ENCODE results near the gene PTGER3. TPM values are rescaled to one million over a fixed set of nuclear protein-coding genes. Genes with fewer than 3 reads are reported as not detected.
"Not testable (repeated sequence)": the region's sequence is repeated elsewhere in the genome, so short reads cannot be mapped to it uniquely, and the experiment has no call there.

The PTGER3 gene
- total RNA-seq, 2 donors from 2014 or later, result 15.6 to 23.1 TPM

GRCh38 chr1:71023515-71023914 is 24.1 kb downstream of the PTGER3 start:
- DNase-seq (ENCODE audit: low spot score), result no peak
- intact Hi-C loops (cut with DNase I), result no loop called here

GRCh38 chr1:71019233-71019969 is 28.2 kb downstream of the PTGER3 start:
- DNase-seq (ENCODE audit: low spot score), result no peak
- intact Hi-C loops (cut with DNase I), result no loop called here

- intact Hi-C loops (cut with DNase I), result no loop called here
- DNase-seq (ENCODE audit: low spot score), result no peak
These were observed 28.8 kb downstream of the PTGER3 start for GRCh38 chr1:71018791-71019190.

- intact Hi-C loops (cut with DNase I), result no loop called here
- no peak for DNase-seq (ENCODE audit: low spot score)
These were observed 31.9 kb downstream of the PTGER3 start for GRCh38 chr1:71015745-71016144.

- DNase-seq (ENCODE audit: low spot score), result no peak
- intact Hi-C loops (cut with DNase I), result no loop called here
These were observed 33.4 kb downstream of the PTGER3 start for GRCh38 chr1:71014178-71014579.

- intact Hi-C loops (cut with DNase I), result no loop called here
- no peak for DNase-seq (ENCODE audit: low spot score)
These were observed 44.7 kb downstream of the PTGER3 start for GRCh38 chr1:71002709-71003475.

- intact Hi-C loops (cut with DNase I), result loop anchor here in 1 of 2 donors (2.0 kb wide), 1 partner anchor 131 kb away; no protein-coding TSS in a partner anchor
- no peak for DNase-seq (ENCODE audit: low spot score)
These were observed 46.0 kb downstream of the PTGER3 start for GRCh38 chr1:71001624-71002023.

GRCh38 chr1:70997793-70998192 is 49.8 kb downstream of the PTGER3 start:
- no peak for DNase-seq (ENCODE audit: low spot score)
- intact Hi-C loops (cut with DNase I), result loop anchor here in 1 of 2 donors (2.0 kb wide), 1 partner anchor 45 kb away; no protein-coding TSS in a partner anchor

- no peak for DNase-seq (ENCODE audit: low spot score)
- intact Hi-C loops (cut with DNase I), result no loop called here
These were observed 52.8 kb downstream of the PTGER3 start for GRCh38 chr1:70994753-70995268.

- no peak for DNase-seq (ENCODE audit: low spot score)
- intact Hi-C loops (cut with DNase I), result no loop called here
These were observed 53.8 kb downstream of the PTGER3 start for GRCh38 chr1:70993798-70994197.

- intact Hi-C loops (cut with DNase I), result no loop called here
- no peak for DNase-seq (ENCODE audit: low spot score)
These were observed 55.1 kb downstream of the PTGER3 start for GRCh38 chr1:70992521-70992920.

- intact Hi-C loops (cut with DNase I), result no loop called here
- no peak for DNase-seq (ENCODE audit: low spot score)
These were observed 57.0 kb downstream of the PTGER3 start for GRCh38 chr1:70990469-70991253.

- intact Hi-C loops (cut with DNase I), result no loop called here
- DNase-seq (ENCODE audit: low spot score), result no peak
These were observed 60.1 kb downstream of the PTGER3 start for GRCh38 chr1:70987497-70987896.

GRCh38 chr1:70985776-70986225 is 61.8 kb downstream of the PTGER3 start:
- intact Hi-C loops (cut with DNase I); DNase-seq (ENCODE audit: low spot score): not testable (repeated sequence)

- DNase-seq (ENCODE audit: low spot score); intact Hi-C loops (cut with DNase I): not testable (repeated sequence)
These were observed 62.3 kb downstream of the PTGER3 start for GRCh38 chr1:70985278-70985677.

- intact Hi-C loops (cut with DNase I), result no loop called here
- DNase-seq (ENCODE audit: low spot score), result no peak
These were observed 67.3 kb downstream of the PTGER3 start for GRCh38 chr1:70980361-70980760.

- intact Hi-C loops (cut with DNase I), result no loop called here
- no peak for DNase-seq (ENCODE audit: low spot score)
These were observed 67.7 kb downstream of the PTGER3 start for GRCh38 chr1:70979881-70980280.

- intact Hi-C loops (cut with DNase I), result no loop called here
- no peak for DNase-seq (ENCODE audit: low spot score)
These were observed 68.3 kb downstream of the PTGER3 start for GRCh38 chr1:70979313-70979712.

GRCh38 chr1:70978623-70979022 is 69.0 kb downstream of the PTGER3 start:
- intact Hi-C loops (cut with DNase I), result no loop called here
- DNase-seq (ENCODE audit: low spot score), result no peak

- intact Hi-C loops (cut with DNase I), result no loop called here
- DNase-seq (ENCODE audit: low spot score), result no peak
These were observed 70.0 kb downstream of the PTGER3 start for GRCh38 chr1:70977575-70977974.
